Epithelial cell of proximal tubule (primary cell): Measurements from ENCODE around the gene PPP3CA. TPM values are rescaled to one million over a fixed set of nuclear protein-coding genes. Genes with fewer than 3 reads are reported as not detected.
A peak's percentile ranks its signal among the peaks of the same experiment; 100 is the strongest.

Experiments
- DNase-seq: peaks from one replicate; pipeline ENCODE4 v3.0.0-alpha.2; 2011; ENCODE audit warnings: low read depth
- H3K4me3 ChIP-seq: 2 replicates; pipeline ENCODE4 v1.5.1; 2011; ENCODE audit warnings: low read depth, mild to moderate bottlenecking, low read length
- CTCF ChIP-seq: conservative IDR thresholded peaks from 2 replicates; pipeline ENCODE4 v1.5.1; 2012; ENCODE audit warnings: low read depth, mild to moderate bottlenecking, low read length
- total RNA-seq: library from RNA; depleted of rRNA; stranded (reverse); fragments of >200 nt; gene quantifications from 2 replicates; pipeline ENCODE4 v1.2.3, GENCODE V29; 2015

Gene PPP3CA
- total RNA-seq, 1 donor from 2014 or later = 16.5 TPM

DNA sequence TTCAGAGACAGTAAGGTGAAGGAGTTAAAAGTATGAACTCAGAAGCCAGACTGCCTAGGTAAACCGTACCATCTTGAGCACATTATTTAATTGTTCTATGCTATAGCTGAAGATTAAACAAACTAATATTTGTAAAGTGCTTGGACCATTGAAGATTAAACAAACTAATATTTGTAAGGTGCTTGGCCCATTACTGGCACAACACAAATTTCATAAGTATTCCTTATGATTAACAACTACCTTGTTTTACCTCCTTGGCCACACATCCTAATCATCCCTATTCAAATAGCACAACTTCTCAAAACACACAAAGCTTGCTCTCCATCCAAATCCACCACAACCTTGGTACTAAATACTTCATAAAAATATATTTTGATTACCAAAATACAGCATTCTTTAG lies 137.0 kb downstream of the PPP3CA start:
- H3K4me3 ChIP-seq = no peak overlapping the region
- no peak for TF ChIP-seq CTCF
- no peak for DNase-seq

DNA sequence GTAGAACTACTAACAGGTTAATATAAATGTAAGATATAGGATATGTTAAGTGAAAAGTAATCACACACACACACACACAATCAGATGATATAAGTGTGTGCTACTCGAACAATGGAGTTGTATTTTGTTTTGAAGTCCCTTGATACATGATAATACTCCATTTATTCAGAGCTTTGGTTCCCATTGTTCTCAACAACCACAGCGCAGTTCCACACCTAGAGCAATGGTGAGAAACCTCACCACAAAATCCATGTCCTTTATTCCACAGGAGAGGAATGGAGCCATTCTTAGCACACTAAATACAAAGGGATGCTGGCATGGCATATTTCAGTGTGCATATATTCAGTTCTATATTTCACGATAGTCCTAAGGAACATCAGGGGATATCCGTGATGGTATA lies 139.2 kb downstream of the PPP3CA start:
- no peak for TF ChIP-seq CTCF
- DNase-seq = no peak
- H3K4me3 ChIP-seq = no peak overlapping the region

GRCh38 chr4:101205916-101206315 lies 141.4 kb downstream of the PPP3CA start:
- no peak for DNase-seq
- H3K4me3 ChIP-seq = no peak overlapping the region
- TF ChIP-seq CTCF = no peak

DNA sequence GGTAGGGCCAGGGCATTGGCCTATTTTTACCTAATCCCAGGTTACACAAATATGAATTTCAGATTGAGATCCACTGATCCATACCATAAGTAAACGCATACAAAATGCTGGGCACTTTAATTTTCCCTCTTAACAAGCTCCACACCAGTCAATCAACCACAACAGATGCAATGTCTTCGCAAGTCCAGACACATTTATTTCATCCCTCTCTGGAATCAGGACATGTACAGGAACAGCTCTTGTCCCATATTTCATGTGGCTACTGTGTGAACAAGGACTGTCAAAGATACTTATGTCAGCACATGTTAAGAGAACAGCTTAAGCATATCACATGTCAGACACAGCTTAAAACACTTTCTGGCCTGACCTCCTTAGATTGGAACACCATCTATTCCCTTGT lies 145.9 kb downstream of the PPP3CA start:
- no peak overlapping the region for H3K4me3 ChIP-seq
- DNase-seq = no peak

GRCh38 chr4:101200561-101200960 lies 146.8 kb downstream of the PPP3CA start:
- no peak for TF ChIP-seq CTCF
- H3K4me3 ChIP-seq = peak overlapping the region; percentile 34
- DNase-seq = peak; percentile 91

More for the DNA sequence above, 145.9 kb downstream of the PPP3CA start:
- TF ChIP-seq CTCF = no peak

GRCh38 chr4:101199507-101200285 lies 147.6 kb downstream of the PPP3CA start:
- DNase-seq = no peak
- no peak overlapping the region for H3K4me3 ChIP-seq
- TF ChIP-seq CTCF = no peak
